OCI-LY7 (cell line): ENCODE measurements around the gene RABEP1. TPM values are rescaled to one million over a fixed set of nuclear protein-coding genes. Genes with fewer than 3 reads are reported as not detected.
"Not testable (repeated sequence)": the region's sequence is repeated elsewhere in the genome, so short reads cannot be mapped to it uniquely, and the experiment has no call there.

ENCODE experiments used
- BruUV-seq: library from RNA; stranded (reverse); fragments of 400-500 nt; replicated peaks from 2 replicates; lab custom pipeline; 2021; lab: Mats Ljungman, UMichigan
- CTCF ChIA-PET: fragments of 300-600 bp; sonication (Branson Sonifier 250); formaldehyde crosslinking; loops from one replicate; lab custom pipeline; 2022; ENCODE audit warnings: antibody characterized with exemption; ENCODE audit not compliant: unreplicated experiment; lab: Charles Lee
- POLR2A ChIA-PET: fragments of 300-600 bp; sonication (Branson Sonifier 250); formaldehyde crosslinking; loops from one replicate; lab custom pipeline; 2022; ENCODE audit warnings: antibody characterized with exemption; lab: Charles Lee
- DNase-seq: peaks from one replicate; pipeline ENCODE4 v3.0.0-alpha.2; 2015; ENCODE audit warnings: low spot score
- H2AFZ ChIP-seq: fragments of 200-600 bp; sonication (generic), shearing (Covaris generic); 2 replicates; pipeline ENCODE4 v1.6.1; 2014; ENCODE audit warnings: mild to moderate bottlenecking, antibody characterized with exemption, low read length, moderate library complexity
- H3K27ac ChIP-seq: fragments of 200-600 bp; sonication (generic); 2 replicates; pipeline ENCODE4 v1.5.1; 2014; ENCODE audit warnings: mixed run types, low read depth, mild to moderate bottlenecking, moderate library complexity, low read length, inconsistent platforms; ENCODE audit not compliant: poor library complexity, severe bottlenecking
- H3K36me3 ChIP-seq: fragments of 200-600 bp; sonication (generic); 2 replicates; pipeline ENCODE4 v1.6.1; 2014; ENCODE audit warnings: mild to moderate bottlenecking, antibody characterized with exemption, low read length, moderate library complexity, mixed read lengths; ENCODE audit not compliant: insufficient read depth
- H3K4me1 ChIP-seq: fragments of 200-600 bp; sonication (generic); 2 replicates; pipeline ENCODE4 v1.5.1; 2014; ENCODE audit warnings: mild to moderate bottlenecking, low read length; ENCODE audit not compliant: insufficient read depth, poor library complexity, severe bottlenecking
- H3K4me2 ChIP-seq: fragments of 200-600 bp; sonication (generic); 2 replicates; pipeline ENCODE4 v1.6.1; 2014; ENCODE audit warnings: mild to moderate bottlenecking, low read length
- H3K4me3 ChIP-seq: fragments of 200-600 bp; sonication (generic); 2 replicates; pipeline ENCODE4 v1.5.1; 2014; ENCODE audit warnings: mild to moderate bottlenecking, low read depth, low read length; ENCODE audit not compliant: poor library complexity, severe bottlenecking
- H3K79me2 ChIP-seq: fragments of 200-600 bp; sonication (generic); 2 replicates; pipeline ENCODE4 v1.6.1; 2016; ENCODE audit warnings: low read depth, mild to moderate bottlenecking, low read length, moderate library complexity, mixed read lengths; ENCODE audit not compliant: insufficient read depth
- H3K9me2 ChIP-seq: fragments of 200-600 bp; sonication (generic); 2 replicates; pipeline ENCODE4 v1.6.1; 2016; ENCODE audit warnings: mild to moderate bottlenecking, low read length, mixed read lengths; ENCODE audit not compliant: insufficient read depth
- H3K9me3 ChIP-seq: fragments of 200-600 bp; sonication (generic); 2 replicates; pipeline ENCODE4 v1.6.1; 2014; ENCODE audit warnings: mild to moderate bottlenecking, mixed run types, low read length, mixed read lengths
- H4K20me1 ChIP-seq: fragments of 200-600 bp; sonication (generic); 2 replicates; pipeline ENCODE4 v1.6.1; 2014; ENCODE audit warnings: mild to moderate bottlenecking, antibody characterized with exemption, low read length, moderate library complexity, mixed read lengths; ENCODE audit not compliant: insufficient read depth
- EZH2phosphoT487 ChIP-seq: fragments of 200-600 bp; sonication (generic); IDR thresholded peaks from 2 replicates; pipeline ENCODE4 v1.6.1; 2018; ENCODE audit warnings: low read depth, borderline replicate concordance, mild to moderate bottlenecking, mixed run types, antibody characterized with exemption, low read length, moderate library complexity, mixed read lengths
- intact Hi-C: fragments of 100-400 bp; cut with micrococcal nuclease; formaldehyde crosslinking; loops from one replicate; pipeline ENCODE4 v1.10.0; 2022; ENCODE audit not compliant: unreplicated experiment
- total RNA-seq, 2 experiments: library from RNA; depleted of rRNA in 1 of 2; stranded (reverse); fragments of >200 nt in 1 of 2; shearing (Covaris generic) in 1 of 2; gene quantifications; 2 replicates each; pipeline ENCODE4 v1.2.3, GENCODE V29; 2014 to 2022
- TF ChIP-seq, protein P1 (sequence below): fragments of 200-600 bp; sonication (generic); conservative IDR thresholded peaks from 2 replicates; pipeline ENCODE4 v1.5.1; 2014; ENCODE audit warnings: mild to moderate bottlenecking, antibody characterized with exemption, low read length, moderate library complexity, mixed read lengths

The RABEP1 gene
- total RNA-seq, 2 experiments from 2014 or later: 58.6 to 60.8 TPM

DNA sequence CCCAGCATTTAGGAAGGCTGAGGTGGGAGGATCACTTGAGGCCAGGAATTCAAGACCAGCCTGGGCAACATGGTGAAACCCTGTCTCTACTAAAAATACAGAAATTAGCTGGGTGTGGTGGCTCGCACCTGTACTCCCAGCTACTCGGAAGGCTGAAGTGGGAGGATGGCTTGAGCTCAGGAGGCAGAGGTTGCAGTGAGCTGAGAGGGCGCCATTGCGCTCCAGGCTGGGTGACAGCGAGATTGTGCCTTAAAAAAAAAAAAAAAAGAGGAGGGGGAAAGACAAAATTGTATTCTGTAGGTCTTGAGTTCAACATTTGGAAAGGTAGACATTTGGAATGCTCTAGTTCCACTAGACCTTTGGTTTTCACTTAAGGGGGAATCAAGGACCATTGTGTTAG is 149.2 kb downstream of the RABEP1 start:
- H3K9me3 ChIP-seq, H3K9me2 ChIP-seq, H3K27ac ChIP-seq, CTCF ChIA-PET, intact Hi-C loops, H3K4me1 ChIP-seq, DNase-seq, H3K4me2 ChIP-seq, BruUV-seq, H3K4me3 ChIP-seq, H2AFZ ChIP-seq: not testable (repeated sequence)
- POLR2A ChIA-PET: interaction anchor here (1.6 kb wide), 1 partner anchor 12 kb away, joined by 4 read pairs; the partner anchor contains the start of gene NUP88
- Histone ChIP-seq H4K20me1 (peaks cover 11% of the 10 kb centered on the region; the same call in 1 of the 2 replicates), H3K36me3 (peaks cover 97% of the 10 kb centered on the region), H3K79me2 (peaks cover 13% of the 10 kb centered on the region)
- TF ChIP-seq, protein P1, sequence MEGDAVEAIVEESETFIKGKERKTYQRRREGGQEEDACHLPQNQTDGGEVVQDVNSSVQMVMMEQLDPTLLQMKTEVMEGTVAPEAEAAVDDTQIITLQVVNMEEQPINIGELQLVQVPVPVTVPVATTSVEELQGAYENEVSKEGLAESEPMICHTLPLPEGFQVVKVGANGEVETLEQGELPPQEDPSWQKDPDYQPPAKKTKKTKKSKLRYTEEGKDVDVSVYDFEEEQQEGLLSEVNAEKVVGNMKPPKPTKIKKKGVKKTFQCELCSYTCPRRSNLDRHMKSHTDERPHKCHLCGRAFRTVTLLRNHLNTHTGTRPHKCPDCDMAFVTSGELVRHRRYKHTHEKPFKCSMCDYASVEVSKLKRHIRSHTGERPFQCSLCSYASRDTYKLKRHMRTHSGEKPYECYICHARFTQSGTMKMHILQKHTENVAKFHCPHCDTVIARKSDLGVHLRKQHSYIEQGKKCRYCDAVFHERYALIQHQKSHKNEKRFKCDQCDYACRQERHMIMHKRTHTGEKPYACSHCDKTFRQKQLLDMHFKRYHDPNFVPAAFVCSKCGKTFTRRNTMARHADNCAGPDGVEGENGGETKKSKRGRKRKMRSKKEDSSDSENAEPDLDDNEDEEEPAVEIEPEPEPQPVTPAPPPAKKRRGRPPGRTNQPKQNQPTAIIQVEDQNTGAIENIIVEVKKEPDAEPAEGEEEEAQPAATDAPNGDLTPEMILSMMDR: peak; percentile 67

DNA sequence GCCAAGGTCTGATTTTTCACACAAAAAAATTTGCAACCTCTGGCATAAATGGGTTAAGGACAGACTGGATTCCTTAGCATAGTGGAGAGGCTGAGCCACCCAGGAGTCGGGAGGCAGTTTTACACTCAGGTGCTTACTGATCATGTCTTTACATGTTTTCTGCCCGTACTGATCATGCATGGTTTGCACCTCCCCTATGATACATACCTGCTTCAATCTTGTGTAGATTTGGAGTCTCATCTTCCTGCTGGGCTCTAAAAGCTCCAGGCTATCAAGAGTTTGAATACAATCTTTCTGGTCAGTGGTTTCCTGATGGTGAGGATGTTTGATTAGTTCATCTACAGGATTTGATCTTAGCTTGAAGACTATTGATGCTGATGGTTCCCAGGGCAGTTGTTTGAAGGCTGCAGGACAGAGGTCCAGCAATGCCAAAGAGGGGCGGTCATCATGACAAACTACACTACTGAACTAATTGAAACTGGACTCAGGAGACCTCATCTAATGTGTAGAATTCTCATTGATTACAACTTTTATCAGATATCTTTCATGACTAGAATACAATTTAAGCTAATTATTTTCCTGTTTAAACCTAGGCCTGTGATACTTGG is 150.0 kb downstream of the RABEP1 start:
- no peak overlapping the region for H2AFZ ChIP-seq
- no peaks in the 10 kb centered on the region for H3K9me3 ChIP-seq
- peaks cover 13% of the 10 kb centered on the region; the same call in 1 of the 2 replicates for H4K20me1 ChIP-seq
- no peak overlapping the region for H3K27ac ChIP-seq
- DNase-seq: no peak
- H3K36me3 ChIP-seq: peaks cover 98% of the 10 kb centered on the region
- intact Hi-C loops: no loop called here
- H3K79me2 ChIP-seq: peaks cover 21% of the 10 kb centered on the region
- ChIA-PET POLR2A (interaction anchor here (1.5 kb wide), 1 partner anchor 151 kb away, joined by 3 read pairs; no protein-coding TSS in a partner anchor), CTCF (no interaction called here)
- BruUV-seq: no TSS peak
- no peaks in the 10 kb centered on the region for H3K9me2 ChIP-seq
- H3K4me1 ChIP-seq: peaks cover 11% of the 10 kb centered on the region
- TF ChIP-seq, protein P1: no peak
- TF ChIP-seq EZH2phosphoT487: no peak
- H3K4me2 ChIP-seq: no peak overlapping the region
- no peak overlapping the region for H3K4me3 ChIP-seq

- intact Hi-C loops: loop anchor here (5.0 kb wide), 1 partner anchor 238 kb away; no protein-coding TSS in a partner anchor
- ChIA-PET POLR2A (interaction anchor here (0.6 kb wide), 1 partner anchor 22 kb away, joined by 3 read pairs; no protein-coding TSS in a partner anchor), CTCF (no interaction called here)
- no TSS peak for BruUV-seq
- Histone ChIP-seq H3K4me1 (peaks cover 27% of the 10 kb centered on the region), H3K4me2 (no peak overlapping the region), H2AFZ (no peak overlapping the region), H3K36me3 (peaks cover 88% of the 10 kb centered on the region), H3K4me3 (no peak overlapping the region), H3K9me3 (no peaks in the 10 kb centered on the region), H4K20me1 (peaks cover 23% of the 10 kb centered on the region; the same call in 1 of the 2 replicates), H3K79me2 (peaks cover 39% of the 10 kb centered on the region), H3K9me2 (no peaks in the 10 kb centered on the region), H3K27ac (no peak overlapping the region)
- no peak for DNase-seq
- no peak for TF ChIP-seq EZH2phosphoT487
- TF ChIP-seq, protein P1: no peak
Observed at GRCh38 chr17:5434984-5435383, 152.9 kb downstream of the RABEP1 start.
